Stimulated activated CD8-positive, alpha-beta memory T cell treated with anti-CD3 and anti-CD28 coated beads, Interleukin-4, amount 100 ng/mL, for 1 hour (primary cell): ENCODE results near the gene CNDP1.
"Not testable (repeated sequence)": the region's sequence is repeated elsewhere in the genome, so short reads cannot be mapped to it uniquely, and the experiment has no call there.

Experiments used
- DNase-seq, 2 donors: peaks; one replicate each; pipeline ENCODE4 v3.0.0-alpha.2; 2020; ENCODE audit warnings: low read depth in 2 of 2, low spot score in 1 of 2

CNDP1 gene, protein sequence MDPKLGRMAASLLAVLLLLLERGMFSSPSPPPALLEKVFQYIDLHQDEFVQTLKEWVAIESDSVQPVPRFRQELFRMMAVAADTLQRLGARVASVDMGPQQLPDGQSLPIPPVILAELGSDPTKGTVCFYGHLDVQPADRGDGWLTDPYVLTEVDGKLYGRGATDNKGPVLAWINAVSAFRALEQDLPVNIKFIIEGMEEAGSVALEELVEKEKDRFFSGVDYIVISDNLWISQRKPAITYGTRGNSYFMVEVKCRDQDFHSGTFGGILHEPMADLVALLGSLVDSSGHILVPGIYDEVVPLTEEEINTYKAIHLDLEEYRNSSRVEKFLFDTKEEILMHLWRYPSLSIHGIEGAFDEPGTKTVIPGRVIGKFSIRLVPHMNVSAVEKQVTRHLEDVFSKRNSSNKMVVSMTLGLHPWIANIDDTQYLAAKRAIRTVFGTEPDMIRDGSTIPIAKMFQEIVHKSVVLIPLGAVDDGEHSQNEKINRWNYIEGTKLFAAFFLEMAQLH

GRCh38 chr18:74534150-74534969 lies at the start of gene CNDP1:
CNDP1 (plus strand) TSS chr18:74534500; CDS start chr18:74534668, 168 bp downstream.
- no peak for DNase-seq

DNA sequence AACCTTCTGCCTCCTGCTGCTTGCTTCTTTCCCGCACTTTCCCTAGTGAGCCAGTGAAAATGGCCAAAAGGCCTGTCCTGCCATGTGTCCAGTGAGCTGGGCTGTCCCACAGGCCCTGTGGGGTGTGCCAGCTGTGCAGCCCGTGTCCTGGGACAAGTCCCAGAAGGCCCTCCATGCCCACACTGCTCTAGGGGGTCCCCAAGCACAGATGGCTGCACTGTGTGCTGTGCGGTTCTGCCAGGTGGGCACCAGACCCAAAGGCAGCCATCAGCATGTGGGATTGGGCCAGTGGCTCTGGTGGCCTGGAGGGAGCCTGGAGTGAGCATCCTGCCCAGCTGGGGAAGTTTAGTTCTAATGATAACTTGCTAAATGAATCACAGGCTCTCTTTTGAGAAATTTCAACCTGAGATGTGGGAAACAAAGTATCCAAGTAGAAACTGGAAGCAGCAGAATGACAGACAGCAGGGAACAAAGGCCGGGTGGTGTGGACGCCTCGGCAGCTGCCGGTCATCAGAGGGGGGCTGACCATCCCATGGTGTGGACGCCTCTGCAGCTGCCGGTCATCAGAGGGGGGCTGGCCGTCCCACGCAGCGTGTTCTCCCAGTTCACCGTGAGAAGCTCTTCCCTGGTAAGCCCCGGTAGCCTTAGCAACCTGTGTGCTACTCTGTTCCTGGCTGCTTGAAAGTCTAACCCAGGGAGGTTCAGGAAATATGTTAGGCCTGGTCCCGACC lies 48.0 kb upstream of the CNDP1 start:
- DNase-seq = no peak

- no peak for DNase-seq
Measured at GRCh38 chr18:74488354-74488753, 45.9 kb upstream of the CNDP1 start.

- no peak for DNase-seq
Measured at GRCh38 chr18:74488864-74489263, 45.4 kb upstream of the CNDP1 start.

DNA sequence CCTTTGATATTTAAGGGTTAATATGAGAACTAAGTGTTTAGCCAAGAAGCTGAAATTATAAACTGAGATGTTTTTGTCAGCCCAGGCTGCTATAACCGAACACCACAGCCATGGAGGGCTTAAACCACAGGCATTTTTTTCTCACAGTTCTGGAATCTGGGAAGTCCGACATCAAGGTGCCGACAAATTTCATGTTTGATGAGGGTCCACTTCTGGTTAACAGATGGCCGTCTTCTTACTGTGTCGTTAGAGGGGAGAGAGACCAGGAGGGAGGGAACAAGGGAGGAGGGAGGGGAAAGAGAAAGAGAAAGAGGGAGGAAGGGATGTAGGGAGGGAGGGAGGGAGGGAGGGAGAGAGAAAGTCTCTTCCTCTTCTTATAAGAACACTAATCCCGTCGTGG lies 44.6 kb upstream of the CNDP1 start:
- DNase-seq = no peak

DNA sequence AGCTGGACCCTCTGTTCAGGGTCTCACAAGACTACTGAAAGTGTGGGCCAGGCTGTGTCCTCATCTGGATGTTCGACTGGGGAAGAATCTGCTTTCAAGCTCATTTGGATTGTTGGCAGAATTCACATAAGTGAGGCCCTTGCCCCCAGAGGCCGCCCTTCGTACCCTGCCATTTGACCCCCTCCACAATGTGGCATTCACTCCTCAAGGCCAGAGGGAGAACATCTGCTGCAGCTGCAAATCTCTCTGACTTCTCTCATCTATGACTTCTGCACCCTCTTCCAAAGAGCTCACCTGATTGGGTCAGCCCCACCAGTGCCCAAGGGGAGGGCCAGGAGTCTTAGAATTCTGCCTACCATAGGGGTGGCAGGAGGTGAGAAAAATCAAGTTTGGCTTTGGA lies 42.0 kb upstream of the CNDP1 start:
- no peak for DNase-seq

- no peak for DNase-seq
Measured at GRCh38 chr18:74493689-74494088, 40.6 kb upstream of the CNDP1 start.

GRCh38 chr18:74494514-74494913 lies 39.8 kb upstream of the CNDP1 start:
- no peak for DNase-seq

DNA sequence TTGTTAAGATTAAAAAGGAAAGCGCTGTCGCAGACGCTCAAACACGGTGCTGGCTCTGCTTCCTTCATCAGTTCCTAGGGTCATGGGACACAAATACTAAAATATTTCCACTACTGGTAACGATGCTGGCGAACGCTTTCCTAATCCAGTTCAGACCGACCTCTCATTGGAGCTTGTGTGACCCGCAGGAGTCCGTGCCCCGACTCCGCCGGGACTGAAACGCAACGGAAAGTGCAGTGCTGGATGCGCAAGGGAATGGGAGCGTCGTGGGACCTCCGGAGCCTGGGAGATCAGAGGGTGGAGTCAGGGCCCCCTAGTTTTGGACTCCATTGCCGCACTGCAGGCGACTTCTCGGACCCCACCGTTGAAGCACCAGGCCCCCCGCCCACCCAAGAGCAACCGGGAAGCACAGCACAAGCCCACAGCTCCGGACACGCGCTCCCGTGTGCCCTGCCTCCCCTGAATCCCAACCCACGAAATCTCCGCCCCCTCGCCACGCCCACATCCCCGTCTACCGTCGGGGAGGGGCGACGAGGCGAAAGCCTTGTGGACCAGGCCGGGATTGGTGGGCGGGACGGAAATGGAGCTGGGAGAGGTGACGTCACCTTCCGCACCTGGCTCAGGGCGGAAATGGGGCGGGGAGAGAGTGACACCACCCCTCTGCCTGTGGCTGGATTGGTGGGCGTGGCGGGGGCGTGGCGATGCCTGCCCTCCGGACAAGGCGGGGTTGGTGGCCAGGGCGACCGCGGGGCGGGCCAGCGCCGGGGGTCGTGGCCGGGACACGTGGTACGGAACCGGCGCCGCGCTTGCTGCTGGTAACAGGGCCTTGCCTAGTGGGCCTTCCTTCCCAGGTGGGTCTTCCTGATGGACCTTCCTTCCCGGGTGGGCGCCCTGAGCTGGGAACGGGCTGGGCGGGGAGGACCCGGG lies 38.5 kb upstream of the CNDP1 start, which contains the start of gene CNDP2:
CNDP2 (plus strand) TSS at position 783 of the 927 bp plus-strand sequence. CDS start 3,611 bp downstream, outside the sequence.
- peak; percentile 97 to 99 for DNase-seq

- peak in 1 of 2 donors; percentile 13 for DNase-seq
Measured at GRCh38 chr18:74496508-74497323, 37.6 kb upstream of the CNDP1 start.

- no peak for DNase-seq
Measured at GRCh38 chr18:74497324-74497676, 37.0 kb upstream of the CNDP1 start.

DNA sequence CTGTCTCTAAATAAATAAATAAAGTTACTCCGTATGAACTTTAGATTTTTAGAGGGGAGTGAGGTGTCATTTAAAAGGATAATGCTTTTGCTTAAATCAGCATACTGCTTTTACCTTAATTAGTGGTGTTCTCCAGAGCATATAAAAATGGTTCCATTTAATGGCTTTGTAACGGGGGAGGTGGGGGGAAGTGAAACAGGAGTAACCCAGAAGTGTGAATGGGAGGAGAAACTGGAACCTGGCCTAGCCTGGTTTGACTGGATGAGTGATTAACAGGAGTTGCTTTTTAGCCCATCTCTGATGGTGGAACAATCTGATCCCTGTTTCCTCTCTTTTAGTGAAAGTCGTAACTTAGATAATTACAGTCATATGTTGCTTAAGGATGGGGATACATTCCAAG lies 36.5 kb upstream of the CNDP1 start:
- DNase-seq = no peak

- peak; percentile 56 to 68 for DNase-seq
Measured at GRCh38 chr18:74498712-74499627, 35.3 kb upstream of the CNDP1 start.

- no peak for DNase-seq
Measured at GRCh38 chr18:74499633-74500032, 34.7 kb upstream of the CNDP1 start.

DNA sequence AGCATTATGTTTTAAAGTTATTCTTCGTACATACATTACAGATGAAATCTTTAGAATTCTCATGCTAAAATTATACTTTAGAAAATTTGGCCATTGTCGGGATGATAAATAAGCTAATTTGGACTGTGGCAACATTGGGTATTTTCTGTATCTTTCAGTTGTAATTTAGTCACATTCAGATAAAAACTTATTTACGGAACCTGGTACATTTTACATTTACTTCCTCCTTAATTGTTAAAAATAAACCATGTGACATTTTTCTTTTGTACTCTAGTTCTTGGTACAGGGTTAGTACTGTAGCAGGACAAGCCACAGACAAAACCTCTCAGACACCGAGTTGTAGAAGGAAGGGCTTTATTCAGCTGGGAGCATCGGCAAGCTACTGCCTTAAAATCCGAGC lies 33.9 kb upstream of the CNDP1 start:
- DNase-seq = no peak

DNA sequence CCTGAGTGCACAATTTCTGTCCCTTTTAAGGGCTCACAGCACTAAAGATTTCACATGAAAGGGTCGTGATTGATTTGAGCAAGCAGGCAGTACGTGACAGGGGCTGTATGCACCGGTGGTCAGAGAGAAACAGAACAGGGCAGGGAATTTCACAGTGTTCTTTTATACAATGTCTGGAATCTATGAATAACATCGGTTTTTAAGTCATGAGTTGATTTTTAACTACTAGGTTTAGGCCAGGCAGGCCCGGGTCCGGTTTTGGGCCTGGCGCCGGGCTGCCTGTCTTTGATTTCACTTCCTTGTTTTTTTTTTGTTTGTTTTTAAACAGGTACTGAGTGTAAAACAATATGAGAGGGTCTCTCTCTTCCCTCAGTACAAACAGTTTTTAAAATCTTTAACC lies 33.5 kb upstream of the CNDP1 start:
- not testable (repeated sequence) for DNase-seq

GRCh38 chr18:74501386-74501785 lies 32.9 kb upstream of the CNDP1 start:
- no peak for DNase-seq

GRCh38 chr18:74503137-74503536 lies 31.2 kb upstream of the CNDP1 start:
- no peak for DNase-seq
